ENCODE measurements around the gene PTAFR.

The PTAFR gene

DNA sequence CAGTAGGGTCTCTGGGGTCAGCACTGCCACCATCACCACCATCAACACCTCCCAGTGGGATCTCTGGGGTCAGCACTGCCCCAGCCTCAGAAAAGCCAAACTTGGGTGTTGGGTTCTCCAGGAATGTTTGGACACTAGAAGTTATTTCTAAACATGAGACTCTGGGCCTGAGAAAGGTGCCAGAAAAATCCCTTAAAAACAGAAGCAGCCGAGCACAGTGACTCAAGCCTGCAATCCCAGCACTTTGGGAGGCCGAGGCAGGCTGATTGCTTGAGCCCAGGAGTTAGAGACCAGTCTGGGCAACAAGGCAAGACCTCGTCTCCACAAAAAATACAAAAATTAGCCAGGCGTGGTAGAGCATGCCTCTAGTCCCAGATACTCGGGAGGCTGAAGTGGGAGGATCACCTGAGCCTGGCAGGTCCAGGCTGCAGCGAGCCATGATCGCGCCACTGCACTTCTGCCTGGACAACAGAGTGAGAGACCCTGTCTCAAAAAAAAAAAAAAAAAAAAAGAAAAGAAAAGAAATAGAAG is 470 bp downstream of the PTAFR start:
- no peak for DNase-seq

DNA sequence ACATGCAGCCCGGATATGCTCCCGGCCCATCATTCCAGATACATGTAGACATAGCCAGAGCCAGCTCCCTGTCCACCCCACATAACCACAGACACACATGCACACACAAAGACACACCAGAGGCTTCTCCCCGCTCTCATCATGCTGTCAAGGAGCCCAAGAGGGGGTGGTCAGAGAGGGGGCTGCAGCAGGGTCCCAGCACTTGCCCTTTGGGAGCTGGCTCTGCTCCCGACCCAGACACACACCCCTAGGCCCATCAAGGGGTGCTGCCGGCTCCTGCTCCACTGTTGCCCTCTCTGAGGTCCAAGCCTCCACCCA is 2.6 kb downstream of the PTAFR start:
- no peak for DNase-seq

DNA sequence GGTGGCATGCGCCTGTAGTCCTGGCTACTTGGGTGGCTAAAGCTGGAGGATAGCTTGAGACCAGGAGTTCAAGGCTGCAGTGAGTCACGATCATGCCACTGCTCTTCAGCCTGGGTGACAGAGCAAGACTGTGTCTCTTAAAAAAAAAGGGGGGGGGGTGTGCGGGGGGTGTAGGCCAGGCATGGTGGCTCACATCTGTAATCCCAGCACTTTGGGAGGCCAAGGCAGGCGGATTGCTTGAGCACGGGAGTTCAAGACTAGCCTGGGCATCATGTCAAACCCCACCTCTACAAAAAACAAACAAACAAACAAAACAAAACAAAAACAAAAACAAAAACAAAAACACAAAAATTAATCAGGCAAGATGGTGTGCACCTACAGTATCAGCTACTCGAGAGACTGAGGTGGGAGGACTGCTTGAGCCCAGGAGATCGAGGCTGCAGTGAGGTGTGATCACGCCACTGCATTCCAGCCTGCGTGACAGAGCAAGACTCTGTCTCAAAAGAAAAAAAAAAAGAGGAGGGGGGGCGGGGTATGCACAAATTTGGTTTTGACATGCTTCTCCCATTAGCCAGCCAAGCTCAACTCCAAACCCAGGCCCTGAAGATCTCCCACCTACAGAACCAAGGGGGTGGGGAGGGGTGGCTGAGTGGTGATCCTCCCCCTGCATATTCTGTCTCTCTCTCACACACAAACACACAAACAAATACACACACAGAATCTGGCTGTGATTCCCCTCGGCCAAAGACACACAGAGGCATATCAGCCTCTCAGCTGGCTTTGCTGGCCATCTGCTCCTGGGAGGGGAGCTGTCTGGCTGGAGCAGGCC is 3.1 kb downstream of the PTAFR start:
- no peak for DNase-seq

DNA sequence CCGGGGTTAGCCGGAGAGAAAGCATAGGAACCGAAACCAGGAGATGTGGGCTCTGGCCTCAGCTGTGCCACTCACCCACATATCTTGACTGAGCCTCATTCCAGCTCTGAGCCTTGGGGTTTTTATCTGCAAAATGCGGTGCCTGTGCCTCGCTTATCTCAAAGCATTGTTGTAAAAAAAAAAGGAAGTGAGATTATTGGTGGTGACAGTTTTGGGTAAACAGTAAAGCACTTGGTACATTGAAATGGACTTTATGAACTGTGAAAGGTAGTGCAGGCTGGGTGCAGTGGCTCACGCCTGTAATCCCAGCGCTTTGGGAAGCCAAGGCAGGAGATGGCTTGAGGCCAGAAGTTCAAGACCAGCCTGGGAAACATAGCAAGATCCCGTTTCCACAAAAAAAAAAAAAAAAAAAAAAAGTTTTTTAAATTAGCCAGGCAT is 3.8 kb downstream of the PTAFR start:
- no peak for DNase-seq

DNA sequence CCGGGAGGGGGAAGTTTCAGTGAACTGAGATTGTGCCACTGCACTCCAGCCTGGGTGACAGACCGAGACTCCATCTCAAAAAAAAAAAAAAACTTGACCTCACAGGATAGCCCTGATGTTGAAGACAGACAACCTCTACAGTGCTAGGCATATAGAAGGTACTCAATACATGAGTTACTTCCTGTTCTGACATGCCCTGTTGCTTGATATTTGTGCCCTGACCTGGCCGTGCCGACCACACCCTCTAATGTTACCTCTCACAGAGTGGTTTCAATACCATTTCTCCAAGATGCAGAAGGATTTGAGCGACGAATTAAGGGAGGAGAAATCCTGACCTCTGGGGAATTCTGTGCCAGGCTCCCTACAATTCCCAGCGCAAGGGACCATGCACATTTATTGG is 5.2 kb downstream of the PTAFR start:
- DNase-seq = no peak

DNA sequence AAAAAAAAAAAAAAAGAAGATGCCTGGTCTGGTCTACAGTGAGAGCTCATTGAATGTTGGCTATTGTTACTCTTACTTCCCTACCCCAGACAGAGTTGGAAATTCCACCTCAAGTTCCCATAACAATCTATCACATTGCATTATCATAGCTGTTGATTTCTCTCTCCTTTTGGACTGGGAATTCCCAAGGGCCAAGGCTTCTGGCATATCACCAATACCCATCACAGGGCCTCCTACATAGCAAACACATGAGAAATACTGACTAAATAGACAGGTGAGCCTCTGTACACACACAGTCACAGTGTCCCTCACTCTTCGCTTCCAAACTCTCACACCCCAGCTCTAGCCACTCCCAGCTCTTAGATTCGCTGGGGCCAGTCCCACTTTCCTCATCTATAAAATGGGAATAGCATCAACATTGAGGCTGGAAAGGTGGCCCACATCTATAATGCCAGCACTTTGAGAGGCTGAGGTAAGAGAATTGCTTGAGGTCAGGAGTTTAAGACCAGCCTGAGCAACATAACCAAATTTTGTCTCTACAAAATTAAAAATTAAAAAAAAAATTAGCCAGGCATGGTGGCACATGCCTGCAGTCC is 6.4 kb downstream of the PTAFR start:
- DNase-seq = no peak

DNA sequence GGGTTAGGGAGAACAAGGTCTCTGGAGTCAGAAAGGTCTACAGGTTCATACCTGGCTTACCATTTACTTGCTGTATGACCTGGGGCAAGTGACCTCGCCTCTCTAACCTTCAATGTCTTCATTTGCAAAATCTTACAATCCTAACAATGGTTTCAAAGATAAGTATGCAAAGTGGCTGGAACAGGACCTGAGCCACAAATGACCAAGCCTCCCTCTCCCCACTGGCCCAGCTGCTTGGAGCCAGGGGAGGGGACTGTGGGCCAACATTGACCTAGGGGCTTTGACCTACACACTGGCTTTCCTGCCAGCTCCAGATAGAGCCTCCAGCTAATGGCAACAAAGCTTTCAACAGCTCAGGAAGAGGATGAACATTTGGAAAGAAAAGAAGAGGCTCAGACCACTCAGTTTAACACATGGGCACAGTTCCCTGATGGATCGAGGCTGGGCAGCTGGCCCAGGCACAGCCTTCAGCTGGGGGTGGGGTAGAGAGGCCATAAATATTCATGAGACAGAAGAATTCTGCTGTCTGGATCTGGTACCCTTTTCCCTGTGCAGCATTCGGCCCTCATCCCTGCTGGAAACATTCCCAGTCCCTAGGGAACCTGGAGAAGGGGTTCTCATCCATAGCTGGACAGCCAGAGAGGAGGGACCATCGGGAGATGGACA is 12.9 kb downstream of the PTAFR start:
- DNase-seq = no peak

DNA sequence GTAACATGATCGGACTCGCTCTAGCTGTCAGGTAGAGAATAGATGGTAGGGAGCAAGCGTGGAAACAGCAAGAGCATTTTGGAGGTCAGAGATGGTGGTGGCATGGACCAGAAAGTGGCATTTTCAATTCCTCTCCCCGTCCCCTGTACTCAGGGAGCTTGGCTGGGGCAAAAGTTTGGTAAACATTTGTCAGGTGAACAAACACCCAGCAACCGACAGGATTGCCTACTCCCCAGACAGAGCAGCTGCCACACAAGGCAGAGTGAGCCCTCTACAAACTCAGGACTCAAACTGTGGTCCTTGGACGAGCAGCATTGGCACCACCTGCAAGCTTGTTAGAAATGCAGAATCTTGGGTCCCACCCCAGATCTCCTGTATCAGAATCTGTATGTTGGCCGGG is 14.3 kb downstream of the PTAFR start:
- DNase-seq = no peak

DNA sequence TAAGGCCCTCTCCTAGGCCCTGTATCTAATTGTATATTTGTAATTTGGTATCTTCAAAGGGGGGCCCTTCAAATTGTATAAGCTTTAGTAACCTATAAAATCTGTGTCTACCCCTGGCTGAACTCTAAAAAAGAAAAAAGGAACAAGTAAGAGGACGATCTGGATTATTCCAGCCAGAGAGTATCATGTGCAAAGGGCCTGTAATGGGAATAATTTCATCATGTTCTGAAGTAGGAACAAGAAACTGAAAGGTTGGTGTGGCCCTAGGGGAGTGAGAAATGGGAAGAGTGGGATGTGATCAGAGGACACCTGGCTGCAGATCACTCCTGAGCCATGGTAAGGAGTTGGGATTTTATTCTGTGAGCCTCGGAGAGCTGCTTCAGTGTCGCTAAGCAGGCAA is 14.7 kb downstream of the PTAFR start:
- DNase-seq = no peak

DNA sequence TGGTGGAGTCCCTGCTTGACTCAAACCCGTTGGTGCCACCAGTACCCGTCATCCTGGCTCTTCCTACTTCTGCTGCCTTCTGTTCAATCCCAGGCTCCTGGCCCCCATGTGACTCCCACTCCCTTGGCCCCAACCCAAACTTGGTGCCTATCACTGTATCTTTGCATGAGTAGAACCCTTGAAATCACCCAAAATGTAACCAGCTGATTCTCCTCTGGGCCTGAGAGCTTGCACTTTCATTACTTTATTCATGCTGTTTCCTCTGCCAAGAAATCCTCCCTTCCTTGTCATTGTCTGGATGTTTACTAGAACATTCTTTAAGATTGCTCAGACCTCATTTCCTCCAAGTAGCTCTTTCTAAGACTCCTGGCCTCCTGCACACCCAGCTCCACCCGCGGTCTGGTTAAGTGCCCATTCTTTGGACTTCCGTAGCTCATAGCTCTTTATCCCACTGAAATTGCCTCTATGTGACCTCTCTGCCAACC is 15.7 kb downstream of the PTAFR start:
- DNase-seq = no peak

DNA sequence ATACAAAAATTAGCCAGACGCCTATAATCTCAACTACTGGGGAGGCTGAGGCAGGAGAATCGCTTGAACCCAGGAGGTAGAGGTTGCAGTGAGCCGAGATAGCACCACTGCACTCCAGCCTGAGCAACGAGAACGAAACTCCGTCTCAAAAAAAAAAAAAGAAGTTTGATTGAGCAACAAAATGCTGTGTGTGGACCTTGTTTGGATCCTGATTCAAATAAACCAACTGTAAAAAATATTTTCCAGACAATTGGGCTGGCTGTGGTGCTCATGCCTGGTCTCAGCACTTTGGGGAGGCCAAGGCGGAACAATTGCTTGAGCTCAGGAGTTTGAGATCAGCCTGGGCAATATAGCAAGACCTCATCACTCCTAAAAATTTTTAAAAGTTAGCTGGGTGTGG is 16.8 kb downstream of the PTAFR start:
- DNase-seq = no peak

DNA sequence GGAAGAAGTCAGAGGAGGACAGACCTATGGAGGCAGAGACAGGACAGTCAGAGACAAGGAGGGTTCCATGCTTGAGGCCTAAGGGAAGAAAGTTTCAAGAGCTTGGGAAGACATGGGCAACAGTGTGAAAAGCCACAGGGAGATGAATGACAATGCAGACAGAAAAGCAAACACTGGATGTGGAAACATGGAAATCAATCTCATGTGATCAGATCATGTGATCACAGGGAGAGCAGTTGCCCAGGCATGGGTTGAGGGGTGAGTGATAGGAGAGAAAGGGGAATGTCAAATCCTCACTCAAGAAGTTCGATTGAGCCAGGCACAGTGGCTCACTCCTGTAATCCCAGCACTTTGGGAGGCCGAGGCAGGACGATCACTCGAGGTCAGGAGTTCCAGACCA is 17.2 kb downstream of the PTAFR start:
- no peak for DNase-seq

DNA sequence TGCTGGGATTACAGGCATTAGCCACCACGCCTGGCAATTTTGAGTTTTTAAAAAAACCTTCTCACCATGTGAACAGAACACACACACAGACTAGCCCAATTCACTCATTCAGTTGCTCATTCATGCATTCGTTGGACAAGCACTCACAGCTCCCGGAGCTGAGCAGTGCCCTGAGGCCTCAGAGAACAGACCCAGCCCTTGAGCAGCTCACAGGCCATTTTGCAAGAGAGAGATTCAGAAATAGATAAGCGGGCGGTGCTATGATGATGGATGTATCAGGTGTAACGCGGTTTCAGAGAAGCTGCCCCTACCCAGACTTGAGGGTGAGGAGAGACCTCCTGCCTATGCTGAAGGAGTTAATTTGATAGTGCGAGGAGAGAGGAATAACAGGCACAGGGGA is 18.6 kb downstream of the PTAFR start:
- no peak for DNase-seq

DNA sequence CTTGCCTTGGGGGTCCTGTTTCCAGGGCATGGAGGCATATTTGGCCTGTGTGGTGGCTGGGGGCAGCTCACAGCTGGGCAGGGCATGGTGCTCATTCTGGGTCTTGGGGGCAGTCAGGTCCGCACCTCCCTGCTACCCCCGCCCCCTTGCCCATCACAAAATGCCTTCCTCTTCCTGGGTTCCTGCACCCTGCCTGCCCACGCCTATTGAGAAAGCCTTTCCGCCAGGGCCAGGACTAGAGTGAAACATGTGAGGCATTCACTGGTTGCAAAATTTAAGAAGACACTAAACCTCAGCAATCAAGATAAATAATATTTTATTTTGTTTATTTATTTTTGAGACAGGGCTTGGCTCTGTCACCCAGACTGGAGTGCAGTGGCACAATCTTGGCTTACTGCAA is 19.7 kb downstream of the PTAFR start:
- DNase-seq = no peak

DNA sequence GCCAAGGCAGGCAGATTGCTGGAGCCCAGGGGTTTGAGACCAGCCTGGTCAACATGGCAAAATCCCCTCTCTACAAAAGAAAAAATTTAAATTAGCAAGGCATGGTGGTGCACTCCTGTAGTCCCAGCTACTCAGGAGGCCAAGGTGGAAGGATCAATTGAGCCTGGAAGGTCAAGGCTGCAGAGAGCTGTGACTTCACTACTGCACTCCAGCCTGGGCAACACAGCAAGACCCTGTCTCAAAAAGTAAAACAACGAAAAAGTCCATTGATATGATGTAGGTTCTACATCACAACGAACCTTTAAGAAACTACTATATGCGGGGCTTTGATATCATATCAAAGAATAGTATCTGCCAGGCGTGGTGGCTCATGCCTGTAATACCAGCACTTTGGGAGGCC is 20.9 kb downstream of the PTAFR start:
- DNase-seq = no peak

DNA sequence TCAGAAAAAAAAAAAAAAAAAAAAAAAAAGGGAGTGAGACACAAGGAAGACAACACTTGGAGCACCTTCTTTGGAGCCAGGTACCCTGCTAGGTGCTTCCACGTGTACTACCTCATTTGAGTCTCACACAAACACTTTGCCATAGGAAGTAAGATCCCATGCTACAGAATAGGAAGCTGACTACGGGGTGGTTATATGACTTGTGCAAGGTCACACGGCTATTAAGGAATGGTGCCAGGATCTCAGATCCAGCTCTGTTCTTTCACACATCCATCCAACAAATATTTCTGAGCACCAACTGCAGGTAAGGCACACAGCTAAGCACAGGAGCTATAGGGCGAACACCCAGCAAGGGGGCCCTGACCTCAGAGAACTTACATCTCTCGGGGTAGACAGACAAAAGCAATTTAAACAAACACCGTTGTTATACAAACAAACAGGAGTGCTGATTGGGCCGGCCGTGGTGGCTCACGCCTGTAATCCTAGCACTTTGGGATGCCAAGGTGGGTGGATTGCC is 22.4 kb downstream of the PTAFR start:
- DNase-seq = no peak

DNA sequence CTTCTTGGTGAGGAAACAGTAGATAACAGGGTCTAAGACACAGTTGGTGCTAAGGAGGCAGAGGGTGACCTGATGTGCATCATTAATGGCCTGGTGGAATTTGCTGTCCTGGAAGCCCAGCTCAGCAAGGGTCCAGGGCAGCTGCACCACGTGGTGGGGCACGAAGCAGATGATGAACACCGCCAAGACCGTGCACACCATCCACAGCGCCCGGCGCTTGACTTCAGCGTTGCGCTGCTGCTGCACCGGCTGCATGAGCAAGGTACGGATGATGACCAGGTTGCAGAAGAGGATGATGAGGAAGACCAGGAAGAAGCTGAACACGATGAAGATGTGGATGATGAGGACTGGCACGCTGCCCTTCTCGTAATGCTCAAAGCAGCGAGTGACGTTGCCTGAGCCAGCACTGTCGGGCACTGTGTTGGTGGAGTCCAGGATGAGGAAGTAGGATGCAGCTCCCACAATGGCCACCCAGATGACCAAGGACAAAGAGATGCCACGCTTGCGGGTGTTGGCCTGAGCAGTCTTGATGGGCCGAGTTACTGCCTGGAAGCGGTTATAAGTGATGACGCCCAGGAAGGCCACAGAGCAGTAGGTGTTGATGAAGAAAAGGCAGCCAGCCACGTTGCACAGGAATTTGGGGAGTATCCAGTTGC is 26.2 kb downstream of the PTAFR start:
- DNase-seq = no peak

DNA sequence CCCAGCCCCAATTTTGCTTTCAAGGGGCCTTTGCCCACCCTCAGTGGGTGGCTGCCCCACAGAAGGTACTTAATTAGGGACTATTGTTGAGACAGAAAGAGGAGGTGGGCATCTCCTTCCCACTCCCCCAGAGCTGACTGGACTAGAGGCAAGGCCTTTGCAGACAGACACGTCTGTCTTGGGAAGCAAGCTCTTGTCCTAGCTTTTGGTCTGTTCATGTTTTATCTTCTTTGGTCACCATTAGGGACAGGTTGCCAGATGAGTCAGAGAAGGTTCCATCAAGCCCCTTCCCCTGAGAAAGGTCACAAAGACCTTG is 27.7 kb downstream of the PTAFR start:
- no peak for DNase-seq

DNA sequence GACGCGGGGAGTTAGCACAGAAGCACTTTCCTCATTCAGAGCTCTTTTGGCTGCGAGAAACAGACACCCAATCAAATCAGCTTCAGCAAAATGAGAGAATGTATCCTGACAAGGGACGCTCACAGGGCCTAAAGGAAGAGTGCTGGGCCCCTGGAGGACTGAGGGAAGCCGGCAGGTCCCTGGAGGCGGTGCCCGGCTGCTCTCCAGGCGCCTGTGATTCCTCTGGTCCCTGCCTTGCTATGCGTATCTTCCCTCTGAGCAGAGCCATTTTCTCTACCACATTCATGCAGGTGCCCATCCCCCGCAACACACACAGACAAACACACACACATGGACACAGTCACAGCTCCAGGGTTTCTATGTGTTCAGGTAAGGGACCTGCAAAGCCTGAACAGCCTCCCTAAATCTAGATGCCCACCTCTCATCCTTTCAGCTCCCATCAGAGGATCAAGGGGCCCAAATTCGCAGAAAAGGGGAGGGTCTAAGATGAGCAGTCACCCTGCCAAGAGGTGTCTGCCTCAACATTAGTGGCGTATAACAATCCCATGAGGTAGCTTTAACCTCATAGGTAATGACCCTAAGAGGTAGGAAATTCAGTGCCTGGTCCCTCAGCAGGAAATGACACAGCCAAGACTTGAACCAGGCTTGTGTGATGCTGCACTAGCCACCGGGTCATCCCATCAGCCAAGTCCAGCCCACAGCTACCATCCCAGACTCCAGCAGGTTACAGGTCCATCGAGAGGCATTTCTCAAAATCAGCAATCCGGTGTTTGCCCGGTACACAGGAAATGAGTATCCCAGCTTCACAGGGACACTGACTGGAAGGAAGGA is 29.0 kb downstream of the PTAFR start:
- DNase-seq = no peak

DNA sequence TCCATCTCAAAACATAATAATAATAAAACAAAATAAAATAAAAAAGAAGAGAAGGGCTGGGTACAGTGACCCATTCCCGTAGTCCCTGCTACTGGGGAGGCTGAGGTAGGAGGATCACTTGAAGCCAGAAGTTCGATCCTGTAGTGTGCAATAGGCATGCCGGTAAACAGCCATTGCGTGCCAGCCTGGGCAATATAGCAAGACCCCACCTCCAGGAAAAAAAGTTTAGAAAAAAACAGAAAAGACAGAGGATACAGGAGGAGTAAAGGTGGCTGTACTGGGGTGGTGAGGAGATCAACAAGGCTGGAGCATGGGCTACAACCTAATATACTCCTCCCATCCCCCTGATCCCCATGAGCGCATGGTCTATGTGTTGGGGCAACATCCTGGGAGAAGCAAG is 30.8 kb downstream of the PTAFR start:
- no peak for DNase-seq

DNA sequence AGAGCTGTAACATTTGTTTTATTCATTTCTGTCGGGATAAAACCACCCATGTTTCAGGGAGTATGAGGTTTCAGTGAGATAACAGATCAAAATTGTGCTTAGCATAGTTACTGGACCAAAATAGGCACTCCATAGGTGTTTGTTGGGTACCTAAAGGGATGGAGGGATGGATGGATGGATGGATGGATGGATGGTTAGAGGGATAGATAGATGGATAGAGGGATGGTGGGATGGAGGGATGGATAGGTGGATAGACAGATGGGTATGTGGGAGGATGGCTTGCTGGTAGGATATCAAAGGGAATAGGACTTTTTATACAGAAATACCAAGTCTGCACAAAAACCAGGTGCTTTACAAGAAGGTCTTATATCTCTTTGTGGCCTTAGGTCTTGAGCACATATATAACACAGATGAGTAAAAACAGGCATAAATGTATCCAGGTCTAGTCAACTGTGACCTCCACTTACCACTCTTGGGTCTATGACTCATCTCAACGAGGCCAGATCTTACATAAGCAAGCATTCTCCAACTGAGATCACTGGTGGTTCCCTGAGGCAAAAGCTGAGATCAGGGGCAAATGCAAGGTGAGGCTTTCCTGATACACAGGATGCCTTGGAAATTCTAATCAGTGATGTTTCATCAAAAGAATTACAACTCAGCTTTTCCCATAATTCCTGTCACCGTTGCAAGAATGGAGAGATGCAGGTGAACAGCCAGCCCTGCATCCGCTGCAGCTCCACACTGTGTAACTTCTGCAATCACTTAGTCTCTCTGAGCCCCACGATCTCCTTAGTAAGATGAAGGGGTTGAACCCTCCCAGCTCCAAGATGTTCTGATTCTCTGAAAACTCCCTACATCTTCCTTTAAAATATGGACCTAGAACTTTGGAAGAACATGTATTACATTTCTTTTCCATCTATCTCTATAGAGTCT is 32.0 kb downstream of the PTAFR start:
- DNase-seq = no peak

All from activated CD8-positive, alpha-beta memory T cell treated with anti-CD3 and anti-CD28 coated beads for 24 hours (primary cell).